ENCODE results near the gene SCYGR2.
"Not testable (repeated sequence)": the region's sequence is repeated elsewhere in the genome, so short reads cannot be mapped to it uniquely, and the experiment has no call there.

The SCYGR2 gene

GRCh38 chr2:227598835-227599503 lies at the start of gene SCYGR2:
SCYGR2 (plus strand) TSS chr2:227598893; CDS start chr2:227598893, 0 bp downstream.
- H3K27me3 Mint-ChIP-seq (ENCODE audit: low read depth): peaks cover 13% of the 10 kb centered on the region

DNA sequence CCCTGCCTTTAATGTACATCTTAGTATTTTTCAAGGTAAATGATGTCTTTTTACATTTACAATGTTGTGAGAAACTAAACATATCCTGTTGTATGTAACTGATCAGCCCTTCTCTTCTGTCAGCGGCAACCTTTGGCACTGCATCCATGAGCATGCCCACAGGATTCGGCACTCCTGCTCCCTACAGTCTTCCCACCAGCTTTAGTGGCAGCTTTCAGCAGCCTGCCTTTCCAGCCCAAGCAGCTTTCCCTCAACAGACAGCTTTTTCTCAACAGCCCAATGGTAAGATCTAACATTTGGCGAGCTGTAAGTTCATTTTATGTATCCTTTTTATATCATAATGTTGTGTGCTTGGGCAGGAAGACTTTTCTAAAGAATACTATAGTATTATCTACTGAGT lies 46.9 kb upstream of the SCYGR2 start:
- no peak for DNase-seq (ENCODE audit: low spot score)
- no peaks in the 10 kb centered on the region for H3K27me3 Mint-ChIP-seq (ENCODE audit: low read depth)
- H3K36me3 Mint-ChIP-seq (ENCODE audit: low read depth): peaks cover 23% of the 10 kb centered on the region
- H3K9me3 Mint-ChIP-seq: no peaks in the 10 kb centered on the region
- H3K4me1 Mint-ChIP-seq (ENCODE audit: low read depth): no peaks in the 10 kb centered on the region
- no peak overlapping the region for H3K4me3 Mint-ChIP-seq
- no peak overlapping the region for H3K27ac Mint-ChIP-seq

More at GRCh38 chr2:227598835-227599503, at the start of gene SCYGR2:
- not testable (repeated sequence) for H3K27ac Mint-ChIP-seq; H3K4me1 Mint-ChIP-seq (ENCODE audit: low read depth); H3K4me3 Mint-ChIP-seq; H3K9me3 Mint-ChIP-seq; DNase-seq (ENCODE audit: low spot score); H3K36me3 Mint-ChIP-seq (ENCODE audit: low read depth)

- no peaks in the 10 kb centered on the region for H3K27me3 Mint-ChIP-seq (ENCODE audit: low read depth)
- no peaks in the 10 kb centered on the region for H3K4me1 Mint-ChIP-seq (ENCODE audit: low read depth)
- no peaks in the 10 kb centered on the region for H3K9me3 Mint-ChIP-seq
- DNase-seq (ENCODE audit: low spot score): no peak
- no peak overlapping the region for H3K4me3 Mint-ChIP-seq
- H3K27ac Mint-ChIP-seq: no peak overlapping the region
- H3K36me3 Mint-ChIP-seq (ENCODE audit: low read depth): peaks cover 2% of the 10 kb centered on the region
Measured at GRCh38 chr2:227562581-227562980, 36.1 kb upstream of the SCYGR2 start.

- Mint-ChIP-seq H3K4me1 (ENCODE audit: low read depth) (no peaks in the 10 kb centered on the region), H3K36me3 (ENCODE audit: low read depth) (peaks cover 2% of the 10 kb centered on the region), H3K27ac (no peak overlapping the region), H3K27me3 (ENCODE audit: low read depth) (no peaks in the 10 kb centered on the region), H3K9me3 (no peaks in the 10 kb centered on the region), H3K4me3 (no peak overlapping the region)
- no peak for DNase-seq (ENCODE audit: low spot score)
Measured at GRCh38 chr2:227565080-227565479, 33.6 kb upstream of the SCYGR2 start.

DNA sequence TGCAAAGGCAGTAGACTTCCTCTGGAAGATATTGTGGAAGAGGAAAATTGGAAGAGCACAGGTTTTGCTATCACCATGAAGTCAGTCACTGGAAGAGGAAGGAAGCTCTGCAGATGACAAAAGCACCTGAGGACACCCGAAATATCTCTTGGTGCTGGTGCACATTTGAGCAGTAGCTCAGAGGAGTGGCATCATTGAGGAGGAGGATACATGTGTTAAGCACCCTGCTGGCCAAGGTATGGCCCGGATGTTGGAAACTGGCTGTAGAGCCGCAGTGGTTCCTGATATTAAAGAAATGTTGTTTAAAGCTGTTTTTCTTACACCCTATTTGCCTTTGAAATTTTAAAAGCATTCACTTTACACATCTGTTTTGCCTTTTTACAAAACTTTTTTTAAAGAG lies 32.7 kb upstream of the SCYGR2 start:
- H3K4me3 Mint-ChIP-seq: no peak overlapping the region
- H3K27me3 Mint-ChIP-seq (ENCODE audit: low read depth): no peaks in the 10 kb centered on the region
- peaks cover 2% of the 10 kb centered on the region for H3K36me3 Mint-ChIP-seq (ENCODE audit: low read depth)
- no peak for DNase-seq (ENCODE audit: low spot score)
- H3K4me1 Mint-ChIP-seq (ENCODE audit: low read depth): no peaks in the 10 kb centered on the region
- H3K9me3 Mint-ChIP-seq: no peaks in the 10 kb centered on the region
- no peak overlapping the region for H3K27ac Mint-ChIP-seq

GRCh38 chr2:227568852-227569169 lies 29.9 kb upstream of the SCYGR2 start:
- H3K4me1 Mint-ChIP-seq (ENCODE audit: low read depth): no peaks in the 10 kb centered on the region

DNA sequence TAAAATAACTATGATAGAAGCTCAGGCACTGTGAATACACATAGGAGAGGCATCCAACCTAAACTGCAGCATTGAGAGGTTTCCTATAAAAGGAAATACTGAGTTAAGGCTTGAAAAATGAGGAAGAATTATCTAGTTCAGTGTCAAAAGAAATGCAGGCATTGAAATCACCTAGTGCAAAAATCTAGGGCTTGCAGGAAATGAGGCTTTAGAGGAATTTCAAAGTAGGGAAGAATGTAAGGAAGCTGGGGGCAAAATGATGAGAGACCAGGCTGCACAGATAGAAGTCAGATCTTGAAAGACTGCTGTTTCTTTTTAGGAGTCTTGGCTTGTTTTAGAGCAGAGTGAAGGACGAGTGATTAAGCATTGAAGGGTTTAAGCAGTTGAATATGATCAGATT lies 28.1 kb upstream of the SCYGR2 start:
- no peak for DNase-seq (ENCODE audit: low spot score)
- no peaks in the 10 kb centered on the region for H3K9me3 Mint-ChIP-seq
- H3K4me3 Mint-ChIP-seq: no peak overlapping the region
- no peak overlapping the region for H3K27ac Mint-ChIP-seq
- H3K4me1 Mint-ChIP-seq (ENCODE audit: low read depth): no peaks in the 10 kb centered on the region
- H3K27me3 Mint-ChIP-seq (ENCODE audit: low read depth): peaks cover 2% of the 10 kb centered on the region
- no peaks in the 10 kb centered on the region for H3K36me3 Mint-ChIP-seq (ENCODE audit: low read depth)

More at GRCh38 chr2:227568852-227569169, 29.9 kb upstream of the SCYGR2 start:
- DNase-seq (ENCODE audit: low spot score): no peak
- peaks cover 2% of the 10 kb centered on the region for H3K27me3 Mint-ChIP-seq (ENCODE audit: low read depth)
- no peaks in the 10 kb centered on the region for H3K36me3 Mint-ChIP-seq (ENCODE audit: low read depth)
- H3K27ac Mint-ChIP-seq: no peak overlapping the region
- H3K4me3 Mint-ChIP-seq: no peak overlapping the region
- no peaks in the 10 kb centered on the region for H3K9me3 Mint-ChIP-seq

DNA sequence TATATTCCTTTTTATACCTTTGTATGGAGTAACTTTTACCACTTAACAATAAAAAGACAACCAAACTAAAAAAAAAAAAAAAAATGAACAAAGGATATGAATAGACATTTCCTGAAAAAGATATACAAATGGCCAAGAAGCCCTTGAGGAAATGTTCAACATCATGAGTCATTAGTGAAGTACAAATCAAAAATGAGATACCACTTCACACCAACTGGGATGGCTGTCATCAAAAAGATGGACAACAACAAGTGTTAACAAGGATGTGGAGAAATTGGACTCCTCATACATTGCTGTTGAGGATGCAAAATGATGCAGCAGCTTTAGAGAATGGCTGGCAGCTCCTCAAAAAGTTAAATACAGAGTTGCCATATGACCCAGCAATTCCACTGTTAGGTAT lies 22.6 kb upstream of the SCYGR2 start:
- Mint-ChIP-seq H3K9me3 (no peaks in the 10 kb centered on the region), H3K4me3 (no peak overlapping the region), H3K27me3 (ENCODE audit: low read depth) (peaks cover 22% of the 10 kb centered on the region), H3K4me1 (ENCODE audit: low read depth) (no peaks in the 10 kb centered on the region), H3K27ac (no peak overlapping the region), H3K36me3 (ENCODE audit: low read depth) (no peaks in the 10 kb centered on the region)
- no peak for DNase-seq (ENCODE audit: low spot score)

DNA sequence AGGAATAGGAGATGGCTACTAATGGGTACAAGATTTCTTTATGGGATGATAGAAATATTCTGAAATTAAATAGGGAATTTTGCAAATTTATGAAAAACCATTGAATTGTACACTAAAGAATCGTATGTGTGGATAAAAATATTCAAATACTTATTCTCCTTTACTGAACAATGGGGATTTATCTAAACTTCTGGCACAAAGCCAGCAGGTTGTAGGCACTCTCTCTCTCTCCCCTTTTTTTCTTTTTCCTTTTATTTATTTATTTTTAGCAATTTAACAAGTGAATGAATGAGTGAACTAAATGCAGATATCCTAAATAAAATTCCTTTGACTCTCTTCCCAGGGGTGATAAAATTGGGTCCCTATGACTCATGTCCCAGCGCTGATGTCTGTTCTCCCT lies 21.9 kb upstream of the SCYGR2 start:
- H3K9me3 Mint-ChIP-seq: no peaks in the 10 kb centered on the region
- no peak overlapping the region for H3K27ac Mint-ChIP-seq
- H3K4me1 Mint-ChIP-seq (ENCODE audit: low read depth): no peaks in the 10 kb centered on the region
- H3K27me3 Mint-ChIP-seq (ENCODE audit: low read depth): peaks cover 25% of the 10 kb centered on the region
- no peak for DNase-seq (ENCODE audit: low spot score)
- no peak overlapping the region for H3K4me3 Mint-ChIP-seq
- H3K36me3 Mint-ChIP-seq (ENCODE audit: low read depth): no peaks in the 10 kb centered on the region

- H3K27ac Mint-ChIP-seq: no peak overlapping the region
- H3K27me3 Mint-ChIP-seq (ENCODE audit: low read depth): peaks cover 26% of the 10 kb centered on the region
- H3K4me3 Mint-ChIP-seq: no peak overlapping the region
- no peak for DNase-seq (ENCODE audit: low spot score)
- H3K4me1 Mint-ChIP-seq (ENCODE audit: low read depth): no peaks in the 10 kb centered on the region
- no peaks in the 10 kb centered on the region for H3K36me3 Mint-ChIP-seq (ENCODE audit: low read depth)
- peaks cover 7% of the 10 kb centered on the region for H3K9me3 Mint-ChIP-seq
Measured at GRCh38 chr2:227577555-227577954, 21.1 kb upstream of the SCYGR2 start.

- DNase-seq (ENCODE audit: low spot score): no peak
- Mint-ChIP-seq H3K27ac (no peak overlapping the region), H3K4me3 (no peak overlapping the region), H3K9me3 (peaks cover 12% of the 10 kb centered on the region), H3K36me3 (ENCODE audit: low read depth) (no peaks in the 10 kb centered on the region), H3K4me1 (ENCODE audit: low read depth) (no peaks in the 10 kb centered on the region), H3K27me3 (ENCODE audit: low read depth) (peaks cover 25% of the 10 kb centered on the region)
Measured at GRCh38 chr2:227578642-227579041, 20.1 kb upstream of the SCYGR2 start.

- no peak for DNase-seq (ENCODE audit: low spot score)
- Mint-ChIP-seq H3K4me3 (no peak overlapping the region), H3K4me1 (ENCODE audit: low read depth) (no peaks in the 10 kb centered on the region), H3K27me3 (ENCODE audit: low read depth) (peaks cover 25% of the 10 kb centered on the region), H3K36me3 (ENCODE audit: low read depth) (no peaks in the 10 kb centered on the region), H3K9me3 (peaks cover 12% of the 10 kb centered on the region), H3K27ac (no peak overlapping the region)
Measured at GRCh38 chr2:227579791-227580190, 18.9 kb upstream of the SCYGR2 start.

- Mint-ChIP-seq H3K9me3 (peaks cover 12% of the 10 kb centered on the region), H3K27me3 (ENCODE audit: low read depth) (peaks cover 21% of the 10 kb centered on the region), H3K27ac (no peak overlapping the region), H3K4me1 (ENCODE audit: low read depth) (no peaks in the 10 kb centered on the region), H3K4me3 (no peak overlapping the region), H3K36me3 (ENCODE audit: low read depth) (no peaks in the 10 kb centered on the region)
- DNase-seq (ENCODE audit: low spot score): no peak
Measured at GRCh38 chr2:227582369-227582768, 16.3 kb upstream of the SCYGR2 start.

DNA sequence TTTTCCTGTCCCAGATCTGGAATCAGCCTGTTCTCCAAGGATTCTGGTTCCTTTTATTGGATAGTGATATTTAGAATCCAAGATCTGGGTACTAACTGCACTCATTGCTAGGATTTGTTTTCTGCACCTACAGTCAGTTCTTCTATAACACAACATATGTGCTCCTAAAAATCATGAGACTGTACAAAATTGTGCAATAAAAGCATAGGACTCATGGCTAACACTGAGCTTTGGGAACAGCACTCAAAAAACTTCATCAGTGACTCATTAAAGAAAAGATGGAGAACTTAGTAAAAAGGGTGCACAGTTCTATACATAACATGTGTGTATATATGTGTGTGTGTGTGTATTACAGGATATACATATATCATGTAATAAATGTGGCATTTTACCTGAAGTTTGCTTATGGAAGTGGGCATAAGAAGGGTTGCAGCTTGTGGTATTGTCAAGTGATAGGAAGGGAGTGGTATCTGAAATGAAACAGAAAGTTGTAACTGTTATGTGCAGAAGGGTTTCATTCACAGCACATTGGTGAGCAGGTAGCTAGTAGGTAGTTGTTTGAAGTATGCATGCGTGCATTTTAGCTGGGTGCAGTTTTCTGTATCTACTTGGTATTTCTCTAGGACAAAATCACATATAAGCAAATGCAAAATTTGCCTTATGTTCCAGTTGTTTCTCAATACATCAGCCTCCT lies 5.9 kb upstream of the SCYGR2 start:
- H3K27me3 Mint-ChIP-seq (ENCODE audit: low read depth): peaks cover 30% of the 10 kb centered on the region
- H3K4me3 Mint-ChIP-seq: no peak overlapping the region
- no peak for DNase-seq (ENCODE audit: low spot score)
- peaks cover 9% of the 10 kb centered on the region for H3K4me1 Mint-ChIP-seq (ENCODE audit: low read depth)
- peaks cover 4% of the 10 kb centered on the region for H3K9me3 Mint-ChIP-seq
- H3K27ac Mint-ChIP-seq: no peak overlapping the region
- H3K36me3 Mint-ChIP-seq (ENCODE audit: low read depth): no peaks in the 10 kb centered on the region

DNA sequence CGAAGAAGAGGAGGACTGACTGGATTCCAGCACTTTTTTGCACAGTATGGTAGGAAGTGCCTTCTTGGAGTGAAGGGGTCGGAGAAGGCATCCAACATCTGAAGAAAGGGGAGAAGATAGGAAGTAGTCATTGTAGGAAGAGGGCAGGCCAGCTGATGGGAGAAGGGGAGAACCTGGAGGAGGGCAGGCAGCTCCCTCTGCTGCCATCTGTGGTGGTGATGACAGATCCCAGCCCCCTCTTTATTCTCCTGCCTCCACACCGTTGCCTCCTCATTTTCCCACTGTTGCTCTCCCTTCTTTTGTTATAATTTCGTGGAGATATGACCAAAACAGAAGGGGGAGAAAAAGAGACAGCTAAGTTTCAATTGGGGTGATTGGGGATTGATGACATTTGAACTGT lies 2.9 kb upstream of the SCYGR2 start:
- DNase-seq (ENCODE audit: low spot score): no peak
- Mint-ChIP-seq H3K27me3 (ENCODE audit: low read depth) (peaks cover 18% of the 10 kb centered on the region), H3K4me1 (ENCODE audit: low read depth) (peaks cover 9% of the 10 kb centered on the region), H3K4me3 (no peak overlapping the region), H3K36me3 (ENCODE audit: low read depth) (no peaks in the 10 kb centered on the region), H3K27ac (no peak overlapping the region), H3K9me3 (no peaks in the 10 kb centered on the region)
